A673 (cell line): ENCODE data around the gene FBLN2. TPM values are rescaled to one million over a fixed set of nuclear protein-coding genes. Genes with fewer than 3 reads are reported as not detected.

Experiments
- BruUV-seq: library from RNA; stranded (reverse); fragments of 400-500 nt; replicated peaks from 2 replicates; lab custom pipeline; 2021; lab: Mats Ljungman, UMichigan
- CTCF ChIA-PET: fragments of 300-600 bp; sonication (Branson Sonifier 250); formaldehyde crosslinking; loops from one replicate; lab custom pipeline; 2022; ENCODE audit warnings: antibody characterized with exemption; lab: Charles Lee
- POLR2A ChIA-PET: fragments of 300-600 bp; sonication (Branson Sonifier 250); formaldehyde crosslinking; loops from one replicate; lab custom pipeline; 2022; ENCODE audit warnings: antibody characterized with exemption; ENCODE audit not compliant: low non-redundant PET; lab: Charles Lee
- DNase-seq: peaks from one replicate; pipeline ENCODE4 v3.0.0-alpha.2; 2015; ENCODE audit warnings: low spot score
- H3K27ac ChIP-seq: fragments of 200-600 bp; sonication (generic); 2 replicates; pipeline ENCODE4 v1.5.1; 2016; ENCODE audit warnings: mixed run types, low read depth, mild to moderate bottlenecking, mixed read lengths, antibody characterized with exemption, low read length; ENCODE audit not compliant: poor library complexity, severe bottlenecking
- H3K27me3 ChIP-seq: fragments of 200-600 bp; sonication (generic); replicated peaks from 2 replicates; pipeline ENCODE4 v1.6.1; 2017; ENCODE audit warnings: mixed run types, low read depth, mild to moderate bottlenecking, mixed read lengths, antibody characterized with exemption, low read length; ENCODE audit not compliant: insufficient read depth, poor library complexity
- H3K36me3 ChIP-seq: fragments of 200-600 bp; sonication (generic); 2 replicates; pipeline ENCODE4 v1.6.1; 2016; ENCODE audit warnings: mixed run types, mild to moderate bottlenecking, mixed read lengths, antibody characterized with exemption, low read length; ENCODE audit not compliant: insufficient read depth, poor library complexity, severe bottlenecking
- H3K4me1 ChIP-seq: fragments of 200-600 bp; sonication (generic); 2 replicates; pipeline ENCODE4 v1.6.1; 2017; ENCODE audit warnings: mixed run types, mild to moderate bottlenecking, mixed read lengths, antibody characterized with exemption, low read length; ENCODE audit not compliant: insufficient read depth, poor library complexity, severe bottlenecking
- H3K4me3 ChIP-seq: fragments of 200-600 bp; sonication (generic); 2 replicates; pipeline ENCODE4 v1.5.1; 2016; ENCODE audit warnings: low read depth, mixed run types, mild to moderate bottlenecking, mixed read lengths, low read length; ENCODE audit not compliant: poor library complexity, severe bottlenecking
- H3K9me3 ChIP-seq: fragments of 200-600 bp; sonication (generic); 2 replicates; pipeline ENCODE4 v1.6.1; 2016; ENCODE audit warnings: mixed run types, low read depth, mild to moderate bottlenecking, mixed read lengths, antibody characterized with exemption, low read length; ENCODE audit not compliant: poor library complexity, severe bottlenecking
- EZH2 ChIP-seq: fragments of 200-600 bp; sonication (generic); IDR thresholded peaks from 2 replicates; pipeline ENCODE4 v1.6.1; 2017; ENCODE audit warnings: borderline replicate concordance, low read depth, mild to moderate bottlenecking, mixed read lengths, antibody characterized with exemption, low read length; ENCODE audit not compliant: poor library complexity, severe bottlenecking
- intact Hi-C: fragments of 100-400 bp; cut with micrococcal nuclease; formaldehyde crosslinking; loops from one replicate; pipeline ENCODE4 v1.10.0; 2022; ENCODE audit not compliant: unreplicated experiment
- total RNA-seq: library from RNA; stranded (reverse); gene quantifications from 2 replicates; pipeline ENCODE4 v1.2.3, GENCODE V29; 2021
- TF ChIP-seq, protein P1 (sequence below): fragments of 300-800, 200-600 bp; sonication (generic); conservative IDR thresholded peaks from 2 replicates; pipeline ENCODE4 v1.5.1; 2017; ENCODE audit warnings: low read depth, mild to moderate bottlenecking, antibody characterized with exemption, low read length, moderate library complexity, mixed read lengths

FBLN2 gene
- total RNA-seq, 1 experiment from 2014 or later, result 0.71 TPM

DNA sequence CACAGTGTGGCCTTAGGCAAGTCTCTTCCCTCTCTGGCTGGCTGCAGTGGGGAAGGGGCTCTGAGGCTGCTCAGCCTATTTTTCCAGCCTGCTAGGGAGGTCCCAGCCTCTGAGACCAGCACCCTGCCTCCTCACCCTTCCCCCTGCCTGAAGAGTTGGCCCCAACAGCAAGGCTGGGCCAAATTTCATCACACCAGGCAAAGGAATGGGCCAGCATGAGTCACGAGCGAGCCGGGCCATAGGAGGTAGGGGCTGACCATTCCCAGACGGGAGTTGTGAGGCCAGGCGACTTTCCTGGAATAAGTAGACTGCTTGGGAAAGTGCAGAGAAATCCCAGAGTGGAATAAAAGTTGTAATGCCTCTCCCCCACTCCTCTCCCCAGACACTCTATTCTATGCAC is 5.7 kb upstream of the FBLN2 start:
- TF ChIP-seq, protein P1, sequence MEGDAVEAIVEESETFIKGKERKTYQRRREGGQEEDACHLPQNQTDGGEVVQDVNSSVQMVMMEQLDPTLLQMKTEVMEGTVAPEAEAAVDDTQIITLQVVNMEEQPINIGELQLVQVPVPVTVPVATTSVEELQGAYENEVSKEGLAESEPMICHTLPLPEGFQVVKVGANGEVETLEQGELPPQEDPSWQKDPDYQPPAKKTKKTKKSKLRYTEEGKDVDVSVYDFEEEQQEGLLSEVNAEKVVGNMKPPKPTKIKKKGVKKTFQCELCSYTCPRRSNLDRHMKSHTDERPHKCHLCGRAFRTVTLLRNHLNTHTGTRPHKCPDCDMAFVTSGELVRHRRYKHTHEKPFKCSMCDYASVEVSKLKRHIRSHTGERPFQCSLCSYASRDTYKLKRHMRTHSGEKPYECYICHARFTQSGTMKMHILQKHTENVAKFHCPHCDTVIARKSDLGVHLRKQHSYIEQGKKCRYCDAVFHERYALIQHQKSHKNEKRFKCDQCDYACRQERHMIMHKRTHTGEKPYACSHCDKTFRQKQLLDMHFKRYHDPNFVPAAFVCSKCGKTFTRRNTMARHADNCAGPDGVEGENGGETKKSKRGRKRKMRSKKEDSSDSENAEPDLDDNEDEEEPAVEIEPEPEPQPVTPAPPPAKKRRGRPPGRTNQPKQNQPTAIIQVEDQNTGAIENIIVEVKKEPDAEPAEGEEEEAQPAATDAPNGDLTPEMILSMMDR, result no peak
- TF ChIP-seq EZH2, result no peak
- intact Hi-C loops, result no loop called here
- Histone ChIP-seq H3K36me3 (no peaks in the 10 kb centered on the region), H3K4me1 (no peaks in the 10 kb centered on the region), H3K27ac (no peak overlapping the region), H3K27me3 (no peaks in the 10 kb centered on the region), H3K9me3 (no peaks in the 10 kb centered on the region), H3K4me3 (no peak overlapping the region)
- ChIA-PET CTCF (no interaction called here), POLR2A (no interaction called here)
- DNase-seq, result no peak
- BruUV-seq, result no TSS peak

DNA sequence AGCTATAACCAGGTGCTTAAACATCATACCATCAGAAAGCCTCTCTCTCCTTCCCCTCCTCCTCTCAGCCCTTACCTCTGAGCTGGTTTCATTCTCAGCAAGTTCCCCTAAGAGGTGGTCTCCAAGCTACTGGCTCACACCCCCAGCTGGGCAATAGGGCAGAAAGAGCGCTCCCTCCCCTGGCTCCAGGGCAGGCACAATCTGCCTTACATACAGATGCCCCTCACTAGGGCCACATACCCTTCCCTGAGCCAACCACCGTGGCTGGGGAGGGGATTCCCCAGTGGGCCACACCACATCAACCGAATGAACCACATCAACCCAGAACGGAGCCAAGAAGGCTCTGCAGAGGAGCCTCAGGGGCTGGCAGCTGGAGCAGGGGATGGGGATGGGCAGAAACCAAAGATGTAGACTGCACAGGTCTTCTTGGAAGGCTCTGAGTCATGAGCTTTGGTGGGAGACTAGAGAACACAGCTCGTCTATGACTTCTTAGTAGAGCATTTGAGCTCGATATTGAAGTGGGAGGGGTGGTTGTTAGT is 4.6 kb upstream of the FBLN2 start:
- CTCF ChIA-PET, result no interaction called here
- DNase-seq, result no peak
- BruUV-seq, result no TSS peak

DNA sequence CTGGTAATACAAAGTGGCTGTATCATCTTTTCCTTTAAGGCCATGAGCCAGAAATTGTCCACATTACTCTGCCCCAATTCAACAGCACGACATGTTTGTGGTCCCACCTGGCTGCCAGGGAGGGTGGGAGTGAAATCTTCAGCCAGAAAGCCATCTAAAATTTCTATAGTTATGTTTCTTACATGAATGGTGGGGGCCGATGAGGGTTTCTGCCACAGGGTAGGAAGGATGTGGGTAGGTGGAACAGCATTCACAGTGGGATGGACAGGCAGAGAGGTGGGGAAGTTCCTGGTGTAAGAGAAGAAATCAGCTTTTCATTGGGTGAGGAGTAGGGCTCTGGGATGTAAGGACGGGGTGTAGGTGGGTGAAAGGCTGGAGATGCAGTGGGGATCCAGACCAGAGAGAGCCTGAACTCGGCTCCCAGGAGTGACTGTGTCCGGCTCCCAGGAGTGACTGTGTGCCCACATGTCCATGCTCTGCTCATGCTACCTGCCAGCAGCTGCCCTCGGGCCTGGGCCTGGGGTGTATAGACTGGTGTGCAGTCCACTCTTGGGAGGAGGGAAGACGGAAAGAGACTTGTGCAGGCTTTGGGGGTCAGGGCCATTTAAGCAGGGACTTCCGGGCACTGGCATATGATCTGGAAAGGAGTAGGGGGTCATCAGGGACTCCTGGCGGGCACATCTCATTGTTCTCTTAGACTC is 3.8 kb upstream of the FBLN2 start:
- no peak for DNase-seq
- POLR2A ChIA-PET, result no interaction called here
- no peak overlapping the region for H3K27ac ChIP-seq
- CTCF ChIA-PET, result no interaction called here
- no peaks in the 10 kb centered on the region for H3K36me3 ChIP-seq
- H3K4me3 ChIP-seq, result no peak overlapping the region
- BruUV-seq, result no TSS peak
- H3K9me3 ChIP-seq, result no peaks in the 10 kb centered on the region
- TF ChIP-seq, protein P1, result no peak
- TF ChIP-seq EZH2, result no peak
- intact Hi-C loops, result no loop called here
- no peaks in the 10 kb centered on the region for H3K4me1 ChIP-seq
- H3K27me3 ChIP-seq, result no peaks in the 10 kb centered on the region

More for the DNA sequence above, 4.6 kb upstream of the FBLN2 start:
- H3K9me3 ChIP-seq, result no peaks in the 10 kb centered on the region
- H3K27ac ChIP-seq, result no peak overlapping the region
- no peak overlapping the region for H3K4me3 ChIP-seq
- no peaks in the 10 kb centered on the region for H3K36me3 ChIP-seq
- no peaks in the 10 kb centered on the region for H3K27me3 ChIP-seq
- H3K4me1 ChIP-seq, result no peaks in the 10 kb centered on the region
- no peak for TF ChIP-seq EZH2
- TF ChIP-seq, protein P1, result no peak
- POLR2A ChIA-PET, result no interaction called here
- intact Hi-C loops, result no loop called here
